Colonic mucosa (tissue), 4 donors: ENCODE measurements around the gene MCUR1. TPM values are rescaled to one million over a fixed set of nuclear protein-coding genes. Genes with fewer than 3 reads are reported as not detected.
"Not testable (repeated sequence)": the region's sequence is repeated elsewhere in the genome, so short reads cannot be mapped to it uniquely, and the experiment has no call there.

Experiments used
- DNase-seq: peaks from one replicate; pipeline ENCODE4 v3.0.0-alpha.2; 2020
- H3K27ac ChIP-seq: fragments of 200-600 bp; one replicate; pipeline ENCODE4 v1.8.0; 2021
- H3K27me3 ChIP-seq: fragments of 200-600 bp; one replicate; pipeline ENCODE4 v1.8.0; 2021
- H3K36me3 ChIP-seq: fragments of 200-600 bp; one replicate; pipeline ENCODE4 v1.8.0; 2021
- H3K4me1 ChIP-seq: fragments of 200-600 bp; one replicate; pipeline ENCODE4 v1.8.0; 2021; ENCODE audit warnings: mild to moderate bottlenecking
- H3K4me3 ChIP-seq: fragments of 200-600 bp; one replicate; pipeline ENCODE4 v1.8.0; 2021
- H3K9ac ChIP-seq, 2 donors: one replicate each; pipeline ENCODE4 v1.7.0; 2013; ENCODE audit warnings: control low read depth in 2 of 2, low read depth in 2 of 2, low read length in 2 of 2
- H3K9me3 ChIP-seq: fragments of 200-600 bp; one replicate; pipeline ENCODE4 v1.8.0; 2021
- intact Hi-C: fragments of 100-400 bp; cut with DNase I; formaldehyde crosslinking; loops from one replicate; pipeline ENCODE4 v1.14.1; 2022
- total RNA-seq, 2 donors: library from RNA; stranded (reverse); fragmentation: NEBNext Ultra II Directional in 1 of 2; extraction: Animal tissue kit (Norgen Biotek cat#: 25700) in 1 of 2; gene quantifications; one replicate each; pipeline ENCODE4 v1.2.1, GENCODE V29; 2021
- TF ChIP-seq, protein P1 (sequence below): fragments of 200-600 bp; IDR thresholded peaks from one replicate; pipeline ENCODE4 v1.8.0; 2022; ENCODE audit warnings: antibody characterized with exemption, mild to moderate bottlenecking
- donor health status: healthy.
- donor health status: DM: no; HTN: no; CAD: no.
- donor health status: DM: no; HTN: no; CAD: no.

Gene MCUR1
- total RNA-seq, 2 donors from 2014 or later: 32.1 to 32.9 TPM

DNA sequence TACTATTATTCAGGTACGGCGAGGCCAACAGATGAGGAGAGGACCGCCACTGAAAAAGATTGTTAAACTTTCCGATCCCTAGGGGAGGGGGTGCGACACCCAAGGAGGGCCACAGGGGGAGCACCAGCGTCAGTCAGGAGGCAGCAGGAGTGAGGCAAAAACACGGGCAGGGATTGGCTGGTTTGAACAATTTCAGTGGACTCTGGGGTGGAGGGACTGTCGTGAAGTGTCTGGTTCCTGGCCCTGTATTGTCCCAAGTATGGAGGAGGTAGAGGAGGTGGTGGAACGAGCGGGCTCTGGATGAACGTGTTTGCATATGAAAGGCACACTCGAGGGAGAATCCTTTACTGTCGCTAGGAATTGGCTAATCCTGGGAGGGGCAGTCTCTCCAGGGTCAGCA, 32.5 kb upstream of the MCUR1 start:
- H3K36me3 ChIP-seq: no peaks in the 10 kb centered on the region
- H3K27me3 ChIP-seq: no peaks in the 10 kb centered on the region
- H3K9ac ChIP-seq: no peak overlapping the region
- H3K9me3 ChIP-seq: no peaks in the 10 kb centered on the region
- intact Hi-C loops: no loop called here
- no peak overlapping the region for H3K4me3 ChIP-seq
- DNase-seq: no peak
- no peaks in the 10 kb centered on the region for H3K4me1 ChIP-seq
- TF ChIP-seq, protein P1, sequence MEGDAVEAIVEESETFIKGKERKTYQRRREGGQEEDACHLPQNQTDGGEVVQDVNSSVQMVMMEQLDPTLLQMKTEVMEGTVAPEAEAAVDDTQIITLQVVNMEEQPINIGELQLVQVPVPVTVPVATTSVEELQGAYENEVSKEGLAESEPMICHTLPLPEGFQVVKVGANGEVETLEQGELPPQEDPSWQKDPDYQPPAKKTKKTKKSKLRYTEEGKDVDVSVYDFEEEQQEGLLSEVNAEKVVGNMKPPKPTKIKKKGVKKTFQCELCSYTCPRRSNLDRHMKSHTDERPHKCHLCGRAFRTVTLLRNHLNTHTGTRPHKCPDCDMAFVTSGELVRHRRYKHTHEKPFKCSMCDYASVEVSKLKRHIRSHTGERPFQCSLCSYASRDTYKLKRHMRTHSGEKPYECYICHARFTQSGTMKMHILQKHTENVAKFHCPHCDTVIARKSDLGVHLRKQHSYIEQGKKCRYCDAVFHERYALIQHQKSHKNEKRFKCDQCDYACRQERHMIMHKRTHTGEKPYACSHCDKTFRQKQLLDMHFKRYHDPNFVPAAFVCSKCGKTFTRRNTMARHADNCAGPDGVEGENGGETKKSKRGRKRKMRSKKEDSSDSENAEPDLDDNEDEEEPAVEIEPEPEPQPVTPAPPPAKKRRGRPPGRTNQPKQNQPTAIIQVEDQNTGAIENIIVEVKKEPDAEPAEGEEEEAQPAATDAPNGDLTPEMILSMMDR: no peak
- H3K27ac ChIP-seq: no peak overlapping the region

DNA sequence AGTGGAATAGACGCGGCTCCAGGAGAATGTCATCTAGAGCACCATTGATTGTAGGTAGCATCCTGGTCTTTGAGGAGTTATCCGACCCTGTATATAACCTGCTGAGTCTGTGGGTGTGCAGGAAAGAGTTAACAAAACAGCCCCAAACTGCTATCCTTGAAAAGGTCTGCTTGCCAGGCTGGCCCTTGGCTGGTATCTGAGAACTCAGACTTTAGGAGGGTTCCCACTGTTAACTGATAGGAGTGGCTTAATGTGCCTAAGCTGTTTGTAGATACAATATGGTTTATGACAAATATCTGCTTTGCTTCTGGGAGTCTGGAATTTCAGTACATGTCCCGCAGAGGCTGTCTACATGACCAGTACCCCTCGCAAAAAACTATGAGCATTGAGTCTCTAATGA, 27.6 kb upstream of the MCUR1 start:
- H3K27ac ChIP-seq: no peak overlapping the region
- no peaks in the 10 kb centered on the region for H3K36me3 ChIP-seq
- no peaks in the 10 kb centered on the region for H3K4me1 ChIP-seq
- no peaks in the 10 kb centered on the region for H3K9me3 ChIP-seq
- no peak for DNase-seq
- intact Hi-C loops: no loop called here
- no peak overlapping the region for H3K4me3 ChIP-seq
- TF ChIP-seq, protein P1: no peak
- no peak overlapping the region for H3K9ac ChIP-seq
- H3K27me3 ChIP-seq: no peaks in the 10 kb centered on the region

DNA sequence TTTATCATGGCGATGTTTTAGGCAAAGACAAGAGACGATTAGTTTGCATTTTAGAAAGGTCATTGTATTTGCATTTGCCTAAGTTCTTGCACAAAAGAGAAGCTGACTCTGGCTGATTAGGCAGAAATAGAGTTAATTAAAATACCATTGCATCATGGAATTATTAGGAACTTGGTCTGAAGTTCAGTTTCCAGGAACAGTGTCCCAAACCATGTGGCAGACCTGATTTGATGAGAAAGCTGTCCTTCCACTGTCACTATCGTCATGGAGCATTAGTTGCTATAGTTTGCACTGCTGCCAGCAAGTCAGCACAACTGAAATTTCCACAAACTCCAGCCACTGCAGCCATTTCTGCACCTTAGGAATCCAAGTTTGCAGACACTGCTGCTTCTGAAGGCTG, 24.3 kb upstream of the MCUR1 start:
- Histone ChIP-seq H3K4me3 (no peak overlapping the region), H3K4me1 (no peaks in the 10 kb centered on the region), H3K27me3 (no peaks in the 10 kb centered on the region), H3K9ac (no peak overlapping the region), H3K9me3 (no peaks in the 10 kb centered on the region), H3K27ac (no peak overlapping the region), H3K36me3 (no peaks in the 10 kb centered on the region)
- no peak for DNase-seq
- intact Hi-C loops: no loop called here
- TF ChIP-seq, protein P1: no peak

DNA sequence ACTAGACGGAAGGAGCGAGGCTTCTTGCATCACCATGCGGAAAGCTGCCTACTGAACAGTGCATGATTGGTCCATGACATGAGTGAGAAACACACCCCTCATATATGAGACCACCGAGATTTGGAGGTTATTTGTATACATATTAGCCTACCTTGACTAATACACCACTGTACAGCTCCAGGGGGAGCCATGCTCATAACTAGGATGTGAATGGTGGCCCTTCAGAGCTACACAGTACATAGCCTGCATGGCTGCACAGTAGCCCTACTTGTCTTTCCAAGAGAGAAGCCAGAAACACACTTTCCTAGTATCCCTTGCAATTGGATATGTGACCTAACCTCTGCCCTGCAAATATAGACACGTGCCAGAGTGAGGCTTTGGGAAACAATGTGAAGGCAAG, 21.8 kb upstream of the MCUR1 start:
- no peak overlapping the region for H3K9ac ChIP-seq
- no peaks in the 10 kb centered on the region for H3K36me3 ChIP-seq
- H3K9me3 ChIP-seq: no peaks in the 10 kb centered on the region
- TF ChIP-seq, protein P1: no peak
- no peak for DNase-seq
- no peaks in the 10 kb centered on the region for H3K27me3 ChIP-seq
- no peaks in the 10 kb centered on the region for H3K4me1 ChIP-seq
- H3K4me3 ChIP-seq: no peak overlapping the region
- intact Hi-C loops: no loop called here
- no peak overlapping the region for H3K27ac ChIP-seq

DNA sequence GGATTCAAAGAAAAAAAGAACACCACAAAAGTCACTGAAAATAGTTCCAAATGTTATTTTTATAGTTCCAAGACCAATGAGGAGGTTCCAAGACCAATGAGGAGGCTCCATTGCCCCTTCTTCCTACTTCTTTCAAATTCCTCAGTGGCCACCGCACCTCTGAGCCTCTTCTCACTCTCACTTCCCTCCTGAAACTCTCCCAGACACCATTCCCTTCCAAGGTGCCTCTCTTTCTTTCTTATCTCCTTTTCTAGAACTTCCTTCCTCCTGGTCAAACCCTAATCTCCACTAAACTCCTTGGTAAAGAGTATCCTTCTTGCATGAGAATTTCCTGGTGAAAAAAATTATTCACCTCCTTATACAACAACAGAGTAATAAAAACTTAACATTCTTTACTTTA, 20.4 kb upstream of the MCUR1 start:
- H3K36me3 ChIP-seq: no peaks in the 10 kb centered on the region

DNA sequence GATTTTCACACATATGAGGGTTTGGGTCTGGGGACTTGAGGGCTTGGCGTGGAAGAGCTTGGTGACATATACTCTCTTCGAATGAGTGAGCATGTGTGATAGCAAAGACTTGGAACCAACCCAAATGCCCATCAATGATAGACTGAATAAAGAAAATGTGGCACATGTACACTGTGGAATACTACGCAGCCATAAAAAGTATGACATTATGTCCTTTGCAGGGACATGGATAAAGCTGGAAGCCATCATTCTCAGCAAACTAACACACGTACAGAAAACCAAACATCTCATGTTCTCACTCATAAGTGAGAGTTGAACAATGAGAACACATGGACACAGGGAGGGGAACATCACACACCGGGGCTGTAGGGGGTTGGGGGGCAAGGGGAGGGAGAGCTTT, 19.7 kb upstream of the MCUR1 start:
- H3K4me1 ChIP-seq, H3K9me3 ChIP-seq, DNase-seq, H3K4me3 ChIP-seq, H3K27ac ChIP-seq, H3K9ac ChIP-seq, H3K27me3 ChIP-seq, intact Hi-C loops, H3K36me3 ChIP-seq: not testable (repeated sequence)

More for the DNA sequence above, 20.4 kb upstream of the MCUR1 start:
- no peaks in the 10 kb centered on the region for H3K9me3 ChIP-seq
- H3K4me3 ChIP-seq: no peak overlapping the region
- H3K4me1 ChIP-seq: no peaks in the 10 kb centered on the region
- TF ChIP-seq, protein P1: no peak
- DNase-seq: no peak
- no peak overlapping the region for H3K9ac ChIP-seq
- H3K27me3 ChIP-seq: no peaks in the 10 kb centered on the region
- H3K27ac ChIP-seq: no peak overlapping the region
- intact Hi-C loops: no loop called here
